ENCODE data around the gene ERAP2.
"Not testable (repeated sequence)": the region's sequence is repeated elsewhere in the genome, so short reads cannot be mapped to it uniquely, and the experiment has no call there.

ERAP2 gene

DNA sequence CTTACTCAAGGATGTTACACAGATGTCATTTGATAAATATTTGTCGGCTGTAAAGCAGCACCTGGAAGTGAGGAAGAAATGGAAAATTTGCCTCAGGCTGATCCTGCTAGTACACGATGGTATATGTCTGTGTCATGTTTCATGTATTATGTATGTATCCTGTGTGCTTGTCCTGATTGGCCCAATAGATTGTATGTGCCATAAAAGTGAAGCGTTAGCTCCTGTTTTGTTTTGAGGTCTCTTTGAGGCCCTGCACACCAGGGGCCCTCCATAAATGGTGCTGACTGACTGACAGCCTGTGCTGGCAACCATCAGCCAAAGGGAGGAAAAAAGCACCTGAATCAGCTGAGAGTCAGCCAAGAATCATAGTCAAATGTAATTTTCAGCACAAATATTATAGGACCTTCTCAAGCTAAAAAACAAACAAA is 47.7 kb downstream of the ERAP2 start:
- in situ Hi-C loops (cut with HindIII; ENCODE audit: low pct_ligation_motif_present, low sequenced_read_pairs) = no loop called here
- no peaks in the 10 kb centered on the region for H3K36me3 ChIP-seq (replicated peaks)
- no peak for DNase-seq
- no peak overlapping the region for H3K4me3 ChIP-seq (ENCODE audit: low read depth, low read length)
- no peaks in the 10 kb centered on the region for H3K27me3 ChIP-seq (replicated peaks)
- no peak overlapping the region for H3K27ac ChIP-seq
- TF ChIP-seq, protein P1, sequence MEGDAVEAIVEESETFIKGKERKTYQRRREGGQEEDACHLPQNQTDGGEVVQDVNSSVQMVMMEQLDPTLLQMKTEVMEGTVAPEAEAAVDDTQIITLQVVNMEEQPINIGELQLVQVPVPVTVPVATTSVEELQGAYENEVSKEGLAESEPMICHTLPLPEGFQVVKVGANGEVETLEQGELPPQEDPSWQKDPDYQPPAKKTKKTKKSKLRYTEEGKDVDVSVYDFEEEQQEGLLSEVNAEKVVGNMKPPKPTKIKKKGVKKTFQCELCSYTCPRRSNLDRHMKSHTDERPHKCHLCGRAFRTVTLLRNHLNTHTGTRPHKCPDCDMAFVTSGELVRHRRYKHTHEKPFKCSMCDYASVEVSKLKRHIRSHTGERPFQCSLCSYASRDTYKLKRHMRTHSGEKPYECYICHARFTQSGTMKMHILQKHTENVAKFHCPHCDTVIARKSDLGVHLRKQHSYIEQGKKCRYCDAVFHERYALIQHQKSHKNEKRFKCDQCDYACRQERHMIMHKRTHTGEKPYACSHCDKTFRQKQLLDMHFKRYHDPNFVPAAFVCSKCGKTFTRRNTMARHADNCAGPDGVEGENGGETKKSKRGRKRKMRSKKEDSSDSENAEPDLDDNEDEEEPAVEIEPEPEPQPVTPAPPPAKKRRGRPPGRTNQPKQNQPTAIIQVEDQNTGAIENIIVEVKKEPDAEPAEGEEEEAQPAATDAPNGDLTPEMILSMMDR (IDR thresholded peaks at IDR 0.05; ENCODE audit: low read depth, low read length, missing control alignments) = no peak

DNA sequence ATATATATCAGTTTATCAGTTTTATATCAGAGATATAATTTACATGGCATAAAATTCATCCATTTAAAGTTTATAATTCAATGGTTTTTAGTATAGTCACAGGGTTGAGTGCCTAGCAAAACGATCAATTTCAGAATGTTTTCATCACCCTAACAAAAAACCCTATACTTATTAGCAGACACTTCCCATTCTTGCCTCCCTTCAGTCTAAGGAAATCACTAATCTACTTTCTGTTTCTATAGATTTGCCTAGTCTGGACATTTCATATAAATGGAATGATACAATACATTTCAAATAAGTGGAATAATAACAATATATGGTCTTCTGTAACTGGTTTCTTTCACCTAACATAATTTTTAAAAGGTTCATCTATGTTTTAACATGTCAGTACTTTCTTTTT is 50.0 kb downstream of the ERAP2 start:
- no peak overlapping the region for H3K27ac ChIP-seq
- H3K27me3 ChIP-seq (replicated peaks) = no peaks in the 10 kb centered on the region
- TF ChIP-seq, protein P1 (IDR thresholded peaks at IDR 0.05; ENCODE audit: low read depth, low read length, missing control alignments) = no peak
- H3K4me3 ChIP-seq (ENCODE audit: low read depth, low read length) = no peak overlapping the region
- in situ Hi-C loops (cut with HindIII; ENCODE audit: low pct_ligation_motif_present, low sequenced_read_pairs) = no loop called here
- no peaks in the 10 kb centered on the region for H3K36me3 ChIP-seq (replicated peaks)
- no peak for DNase-seq

DNA sequence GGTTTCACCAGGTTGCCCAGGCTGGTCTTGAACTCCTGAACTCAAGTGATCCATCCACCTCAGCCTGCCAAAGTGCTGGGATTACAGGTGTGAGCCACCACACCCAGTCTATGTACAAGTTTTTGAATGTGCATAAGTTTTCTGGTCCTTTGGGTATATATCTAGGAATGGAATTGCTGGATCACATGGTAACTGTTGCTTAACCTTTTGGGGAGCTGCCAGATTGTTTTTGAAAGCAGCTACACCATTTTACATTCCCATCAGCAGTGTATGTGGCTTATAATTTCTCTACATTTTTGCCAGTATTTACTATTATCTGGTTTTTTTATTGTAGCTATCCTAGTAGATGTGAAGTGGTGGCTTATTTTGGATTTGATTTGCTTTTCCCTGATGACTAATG is 50.7 kb downstream of the ERAP2 start:
- no peak for DNase-seq
- H3K36me3 ChIP-seq (replicated peaks) = no peaks in the 10 kb centered on the region
- H3K4me3 ChIP-seq (ENCODE audit: low read depth, low read length) = no peak overlapping the region
- H3K27me3 ChIP-seq (replicated peaks) = no peaks in the 10 kb centered on the region
- no peak overlapping the region for H3K27ac ChIP-seq
- in situ Hi-C loops (cut with HindIII; ENCODE audit: low pct_ligation_motif_present, low sequenced_read_pairs) = no loop called here
- TF ChIP-seq, protein P1 (IDR thresholded peaks at IDR 0.05; ENCODE audit: low read depth, low read length, missing control alignments) = no peak

DNA sequence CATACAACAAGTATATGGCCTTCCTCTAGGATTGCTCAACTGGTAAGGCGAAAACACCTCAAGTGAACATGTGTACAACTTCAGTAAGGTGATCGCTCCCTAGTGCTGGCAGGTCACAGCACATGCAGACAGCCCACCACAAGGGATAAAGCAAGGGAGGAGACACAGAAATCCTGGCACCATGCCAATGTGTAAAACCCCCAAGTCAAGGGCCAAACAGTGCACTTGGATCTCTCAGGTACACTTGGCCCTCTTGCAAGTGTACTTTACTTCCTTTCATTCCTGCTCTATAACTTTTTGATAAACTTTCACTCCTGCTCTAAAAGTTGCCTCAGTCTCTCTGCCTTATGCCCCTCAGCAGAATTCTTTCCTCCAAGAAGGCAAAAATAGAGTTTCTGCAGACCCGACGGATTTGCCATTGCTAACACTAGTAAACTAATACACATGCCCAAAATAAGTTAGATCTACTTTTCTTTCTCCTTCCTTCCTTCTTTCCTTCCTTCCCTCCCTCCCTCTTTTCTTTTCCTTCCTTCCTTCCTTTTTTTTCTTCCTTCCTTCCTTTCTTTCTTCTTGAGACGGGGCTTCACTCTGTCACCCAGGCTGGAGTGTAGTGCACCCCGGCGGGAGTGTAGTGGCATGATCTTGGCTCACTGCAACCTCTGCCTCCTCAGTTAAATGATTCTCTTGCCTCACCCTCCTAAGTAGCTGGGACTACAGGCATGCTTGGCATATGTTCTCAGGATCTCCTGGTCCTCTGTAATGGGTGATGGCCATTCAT is 52.8 kb downstream of the ERAP2 start:
- in situ Hi-C loops (cut with HindIII; ENCODE audit: low pct_ligation_motif_present, low sequenced_read_pairs) = no loop called here
- no peak for DNase-seq
- no peak overlapping the region for H3K27ac ChIP-seq
- H3K27me3 ChIP-seq (replicated peaks) = no peaks in the 10 kb centered on the region
- TF ChIP-seq, protein P1 (IDR thresholded peaks at IDR 0.05; ENCODE audit: low read depth, low read length, missing control alignments) = no peak
- H3K4me3 ChIP-seq (ENCODE audit: low read depth, low read length) = no peak overlapping the region
- H3K36me3 ChIP-seq (replicated peaks) = no peaks in the 10 kb centered on the region

DNA sequence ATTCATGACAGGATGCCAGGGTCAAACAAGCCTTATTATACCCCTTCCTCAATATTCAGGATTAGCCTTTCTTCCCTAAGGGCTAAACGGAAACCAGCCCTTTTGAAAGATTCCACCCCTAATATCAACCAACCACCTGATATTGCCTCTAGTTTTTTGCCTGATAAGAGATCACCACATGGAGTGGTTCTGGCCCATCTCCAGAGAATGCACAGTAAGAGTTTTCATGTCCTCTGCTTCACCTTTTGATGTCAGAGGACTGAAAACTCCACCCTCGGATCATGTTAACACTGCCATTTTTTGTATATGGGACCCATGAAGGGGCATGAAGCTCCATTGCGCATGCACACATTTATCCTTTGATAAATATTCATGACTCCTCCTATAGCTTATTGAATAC is 53.8 kb downstream of the ERAP2 start:
- DNase-seq = peak; percentile 72
- TF ChIP-seq, protein P1 (IDR thresholded peaks at IDR 0.05; ENCODE audit: low read depth, low read length, missing control alignments) = no peak
- no peaks in the 10 kb centered on the region for H3K27me3 ChIP-seq (replicated peaks)
- no peaks in the 10 kb centered on the region for H3K36me3 ChIP-seq (replicated peaks)
- no peak overlapping the region for H3K4me3 ChIP-seq (ENCODE audit: low read depth, low read length)
- H3K27ac ChIP-seq = no peak overlapping the region
- in situ Hi-C loops (cut with HindIII; ENCODE audit: low pct_ligation_motif_present, low sequenced_read_pairs) = no loop called here

DNA sequence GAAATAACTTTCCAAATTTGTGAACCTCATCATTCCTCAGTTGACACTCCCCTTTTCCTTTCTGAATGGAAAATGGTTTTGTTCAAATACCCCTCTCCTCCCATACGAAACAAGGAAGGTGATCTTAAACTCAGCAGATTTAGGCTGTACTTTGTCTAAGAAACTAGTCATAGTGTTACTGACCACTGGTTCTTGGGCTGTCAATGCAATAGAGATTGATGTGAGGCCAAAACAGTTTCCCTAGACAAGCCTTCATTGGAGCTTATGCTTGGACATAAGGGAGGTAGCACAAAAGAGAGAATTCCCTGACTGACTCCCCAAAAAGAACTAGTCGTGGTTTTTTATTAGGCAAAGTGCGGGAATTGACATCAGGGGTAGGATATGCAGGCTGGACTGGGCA is 54.3 kb downstream of the ERAP2 start:
- in situ Hi-C loops (cut with HindIII; ENCODE audit: low pct_ligation_motif_present, low sequenced_read_pairs) = no loop called here
- TF ChIP-seq, protein P1 (IDR thresholded peaks at IDR 0.05; ENCODE audit: low read depth, low read length, missing control alignments) = no peak
- Histone ChIP-seq H3K27ac (no peak overlapping the region), H3K36me3 (replicated peaks) (no peaks in the 10 kb centered on the region), H3K27me3 (replicated peaks) (no peaks in the 10 kb centered on the region), H3K4me3 (ENCODE audit: low read depth, low read length) (no peak overlapping the region)
- DNase-seq = no peak

DNA sequence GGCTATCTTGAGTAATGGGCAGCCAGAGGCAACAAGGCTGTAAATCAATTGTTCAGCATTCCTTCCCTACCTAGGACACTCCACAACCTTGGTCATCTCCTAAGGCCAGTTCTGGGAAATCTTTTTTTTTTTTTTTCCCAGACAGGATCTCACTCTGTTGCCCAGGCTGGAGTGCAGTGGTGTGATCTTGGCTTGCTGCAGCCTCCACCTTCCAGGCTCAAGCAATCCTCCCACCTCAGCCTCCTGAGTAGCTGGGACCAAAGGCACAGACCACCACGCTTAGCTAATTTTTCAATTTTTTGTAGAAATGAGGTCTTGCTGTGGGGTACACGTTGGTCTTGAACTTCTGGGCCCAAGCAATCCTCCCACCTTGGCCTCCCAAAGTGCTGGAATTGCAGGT is 54.7 kb downstream of the ERAP2 start:
- H3K27ac ChIP-seq; DNase-seq; in situ Hi-C loops (cut with HindIII; ENCODE audit: low pct_ligation_motif_present, low sequenced_read_pairs); H3K4me3 ChIP-seq (ENCODE audit: low read depth, low read length); H3K27me3 ChIP-seq (replicated peaks); H3K36me3 ChIP-seq (replicated peaks): not testable (repeated sequence)
